ENCODE measurements around the gene CRTC1.
"Not testable (repeated sequence)": the region's sequence is repeated elsewhere in the genome, so short reads cannot be mapped to it uniquely, and the experiment has no call there.

The CRTC1 gene

GRCh38 chr19:18704054-18704453, 20.6 kb downstream of the CRTC1 start:
- no peak for DNase-seq

- DNase-seq, result no peak
These were observed 21.5 kb downstream of the CRTC1 start for GRCh38 chr19:18704971-18705370.

GRCh38 chr19:18708452-18709231, 25.2 kb downstream of the CRTC1 start:
- no peak for DNase-seq

- no peak for DNase-seq
These were observed 26.1 kb downstream of the CRTC1 start for GRCh38 chr19:18709546-18709945.

GRCh38 chr19:18710186-18710585, 26.7 kb downstream of the CRTC1 start:
- no peak for DNase-seq

GRCh38 chr19:18710996-18711751, 27.7 kb downstream of the CRTC1 start:
- no peak for DNase-seq

GRCh38 chr19:18711893-18712292, 28.4 kb downstream of the CRTC1 start:
- DNase-seq, result no peak

- no peak for DNase-seq
These were observed 29.5 kb downstream of the CRTC1 start for GRCh38 chr19:18712981-18713380.

GRCh38 chr19:18713550-18714117, 30.2 kb downstream of the CRTC1 start:
- DNase-seq, result no peak

- DNase-seq, result no peak
These were observed 31.9 kb downstream of the CRTC1 start for GRCh38 chr19:18715416-18715815.

GRCh38 chr19:18716857-18717256, 33.4 kb downstream of the CRTC1 start:
- DNase-seq, result no peak

- no peak for DNase-seq
These were observed 34.1 kb downstream of the CRTC1 start for GRCh38 chr19:18717601-18718000.

GRCh38 chr19:18718015-18718526, 34.6 kb downstream of the CRTC1 start:
- no peak for DNase-seq

GRCh38 chr19:18718846-18719458, 35.5 kb downstream of the CRTC1 start:
- DNase-seq, result no peak

GRCh38 chr19:18719541-18719940, 36.1 kb downstream of the CRTC1 start:
- DNase-seq, result no peak

- no peak for DNase-seq
These were observed 40.4 kb downstream of the CRTC1 start for GRCh38 chr19:18723871-18724377.

GRCh38 chr19:18725841-18726770, 42.6 kb downstream of the CRTC1 start:
- DNase-seq, result no peak

- no peak for DNase-seq
These were observed 43.4 kb downstream of the CRTC1 start for GRCh38 chr19:18726846-18727245.

GRCh38 chr19:18727602-18728001, 44.1 kb downstream of the CRTC1 start:
- DNase-seq, result not testable (repeated sequence)

- DNase-seq, result no peak
These were observed 46.6 kb downstream of the CRTC1 start for GRCh38 chr19:18729933-18730530.

GRCh38 chr19:18730885-18731513, 47.5 kb downstream of the CRTC1 start:
- DNase-seq, result no peak
